Measurements from ENCODE around the gene HBS1L.

HBS1L gene

GRCh38 chr6:135037541-135037940 is 17.1 kb downstream of the HBS1L start:
- H3K4me3 ChIP-seq (ENCODE audit: low read length in 2 of 2), result no peak overlapping the region
- no peak overlapping the region for H3K4me2 ChIP-seq (ENCODE audit: insufficient read depth, low read length, poor library complexity, severe bottlenecking)
- no peak overlapping the region for H2BK12ac ChIP-seq (ENCODE audit: low read length)
- no peak overlapping the region for H3K9ac ChIP-seq (ENCODE audit: low read depth, low read length, poor library complexity)
- no peak overlapping the region for H3K4ac ChIP-seq (ENCODE audit: low read length)
- no peak overlapping the region for H3K18ac ChIP-seq (ENCODE audit: low read length)
- WGBS, 2 donors (ENCODE audit: extremely low coverage in 2 of 2, insufficient read length in 2 of 2, insufficient replicate concordance in 1 of 2), result no CpG with 5 or more reads among the region's 4 CpGs
- no peak overlapping the region for H2BK120ac ChIP-seq (ENCODE audit: low read depth, low read length)
- no peaks in the 10 kb centered on the region for H3K27me3 ChIP-seq (ENCODE audit: control insufficient read depth in 3 of 3, insufficient read depth in 3 of 3, low read depth in 1 of 3, low read length in 3 of 3)
- H4K8ac ChIP-seq (ENCODE audit: low read depth, low read length), result no peak overlapping the region
- H2BK15ac ChIP-seq (ENCODE audit: low read length), result no peak overlapping the region
- no peaks in the 10 kb centered on the region for H3K4me1 ChIP-seq (ENCODE audit: control insufficient read depth in 2 of 2, insufficient read depth in 1 of 2, low read depth in 1 of 2, low read length in 2 of 2)
- no peak for DNase-seq (ENCODE audit: low spot score)
- H4K91ac ChIP-seq (ENCODE audit: low read depth, low read length, poor library complexity), result no peak overlapping the region
- no peak overlapping the region for H3K27ac ChIP-seq (replicated peaks; ENCODE audit: low read length)
- no peak overlapping the region for H2AK5ac ChIP-seq (ENCODE audit: low read depth, low read length)
- peaks cover 6 to 89% of the 10 kb centered on the region in 2 donors for H3K36me3 ChIP-seq (replicated peaks in 1 of 2; ENCODE audit: control insufficient read depth in 2 of 2, insufficient read depth in 2 of 2, low read length in 2 of 2)
- H2BK5ac ChIP-seq (ENCODE audit: low read length), result no peak overlapping the region
- no peak overlapping the region for H2AFZ ChIP-seq (ENCODE audit: low read length)
- H3K14ac ChIP-seq (ENCODE audit: low read length), result no peak overlapping the region
- no peaks in the 10 kb centered on the region for H3K79me1 ChIP-seq (ENCODE audit: low read depth, low read length)
- no peaks in the 10 kb centered on the region for H3K9me3 ChIP-seq (replicated peaks in 1 of 2; ENCODE audit: control insufficient read depth in 2 of 2, insufficient read depth in 1 of 2, low read depth in 1 of 2, low read length in 2 of 2)
- no peak overlapping the region for H3K23ac ChIP-seq (ENCODE audit: low read depth, low read length, poor library complexity)

DNA sequence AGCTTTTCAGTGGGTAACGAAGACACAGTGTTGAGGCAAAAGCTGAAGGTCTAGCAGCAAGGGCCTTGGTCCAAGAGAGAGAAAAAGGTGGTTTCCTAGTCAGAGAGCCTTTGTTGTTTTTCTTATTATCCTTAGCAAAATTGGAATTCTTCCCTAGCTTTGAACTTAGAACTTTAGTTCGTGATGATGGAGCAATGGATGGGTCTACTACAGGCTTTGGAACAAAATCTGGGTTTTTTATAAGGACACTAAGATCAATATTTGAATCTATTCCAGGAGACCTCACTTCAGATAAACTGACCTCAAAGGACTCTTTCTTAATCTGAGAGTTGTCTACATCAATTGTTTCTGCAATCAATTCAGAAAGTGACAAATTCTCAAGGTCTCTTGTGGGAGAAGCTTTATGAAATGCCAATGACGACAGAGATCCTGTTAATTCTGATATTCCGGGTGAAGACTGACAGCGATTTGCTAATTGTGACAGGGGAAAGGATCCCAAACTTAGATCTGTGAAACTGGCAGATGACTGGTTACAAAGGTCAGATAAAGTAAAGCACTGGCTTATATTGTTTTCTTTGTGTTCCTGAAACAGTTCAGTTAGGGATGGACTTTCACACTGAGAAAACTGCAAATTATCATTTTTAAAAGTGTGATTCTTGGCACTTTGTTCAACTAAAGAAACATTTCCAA is 17.7 kb downstream of the HBS1L start:
- Histone ChIP-seq H3K36me3 (replicated peaks in 1 of 2; ENCODE audit: control insufficient read depth in 2 of 2, insufficient read depth in 2 of 2, low read length in 2 of 2) (peaks cover 6 to 90% of the 10 kb centered on the region in 2 donors), H2BK15ac (ENCODE audit: low read length) (no peak overlapping the region), H3K23ac (ENCODE audit: low read depth, low read length, poor library complexity) (no peak overlapping the region), H2BK12ac (ENCODE audit: low read length) (no peak overlapping the region), H3K4ac (ENCODE audit: low read length) (no peak overlapping the region), H3K9ac (ENCODE audit: low read depth, low read length, poor library complexity) (no peak overlapping the region), H4K91ac (ENCODE audit: low read depth, low read length, poor library complexity) (no peak overlapping the region), H4K8ac (ENCODE audit: low read depth, low read length) (no peak overlapping the region), H3K27ac (replicated peaks; ENCODE audit: low read length) (no peak overlapping the region), H3K4me1 (ENCODE audit: control insufficient read depth in 2 of 2, insufficient read depth in 1 of 2, low read depth in 1 of 2, low read length in 2 of 2) (no peaks in the 10 kb centered on the region), H3K27me3 (ENCODE audit: control insufficient read depth in 3 of 3, insufficient read depth in 3 of 3, low read depth in 1 of 3, low read length in 3 of 3) (no peaks in the 10 kb centered on the region), H2AK5ac (ENCODE audit: low read depth, low read length) (no peak overlapping the region), H2AFZ (ENCODE audit: low read length) (no peak overlapping the region), H3K79me1 (ENCODE audit: low read depth, low read length) (no peaks in the 10 kb centered on the region), H2BK5ac (ENCODE audit: low read length) (no peak overlapping the region), H3K4me3 (ENCODE audit: low read length in 2 of 2) (no peak overlapping the region), H3K4me2 (ENCODE audit: insufficient read depth, low read length, poor library complexity, severe bottlenecking) (no peak overlapping the region), H3K18ac (ENCODE audit: low read length) (no peak overlapping the region), H2BK120ac (ENCODE audit: low read depth, low read length) (no peak overlapping the region), H3K14ac (ENCODE audit: low read length) (no peak overlapping the region), H3K9me3 (replicated peaks in 1 of 2; ENCODE audit: control insufficient read depth in 2 of 2, insufficient read depth in 1 of 2, low read depth in 1 of 2, low read length in 2 of 2) (no peaks in the 10 kb centered on the region)
- no peak for DNase-seq (ENCODE audit: low spot score)
- no CpG with 5 or more reads among the region's 5 CpGs for WGBS, 2 donors (ENCODE audit: extremely low coverage in 2 of 2, insufficient read length in 2 of 2, insufficient replicate concordance in 1 of 2)

GRCh38 chr6:135033238-135033637 is 21.4 kb downstream of the HBS1L start:
- Histone ChIP-seq H3K27ac (replicated peaks; ENCODE audit: low read length) (no peak overlapping the region), H4K91ac (ENCODE audit: low read depth, low read length, poor library complexity) (no peak overlapping the region), H2AK5ac (ENCODE audit: low read depth, low read length) (no peak overlapping the region), H3K14ac (ENCODE audit: low read length) (no peak overlapping the region), H3K4me3 (ENCODE audit: low read length in 2 of 2) (no peak overlapping the region), H2BK120ac (ENCODE audit: low read depth, low read length) (no peak overlapping the region), H3K36me3 (replicated peaks in 1 of 2; ENCODE audit: control insufficient read depth in 2 of 2, insufficient read depth in 2 of 2, low read length in 2 of 2) (peaks cover 6 to 80% of the 10 kb centered on the region in 2 donors), H3K23ac (ENCODE audit: low read depth, low read length, poor library complexity) (no peak overlapping the region), H3K27me3 (ENCODE audit: control insufficient read depth in 3 of 3, insufficient read depth in 3 of 3, low read depth in 1 of 3, low read length in 3 of 3) (no peaks in the 10 kb centered on the region), H3K4me2 (ENCODE audit: insufficient read depth, low read length, poor library complexity, severe bottlenecking) (no peak overlapping the region), H3K79me1 (ENCODE audit: low read depth, low read length) (no peaks in the 10 kb centered on the region), H3K4ac (ENCODE audit: low read length) (no peak overlapping the region), H3K9ac (ENCODE audit: low read depth, low read length, poor library complexity) (no peak overlapping the region), H3K18ac (ENCODE audit: low read length) (no peak overlapping the region), H3K4me1 (ENCODE audit: control insufficient read depth in 2 of 2, insufficient read depth in 1 of 2, low read depth in 1 of 2, low read length in 2 of 2) (no peaks in the 10 kb centered on the region), H2BK5ac (ENCODE audit: low read length) (no peak overlapping the region), H2BK15ac (ENCODE audit: low read length) (no peak overlapping the region), H3K9me3 (replicated peaks in 1 of 2; ENCODE audit: control insufficient read depth in 2 of 2, insufficient read depth in 1 of 2, low read depth in 1 of 2, low read length in 2 of 2) (no peaks in the 10 kb centered on the region), H4K8ac (ENCODE audit: low read depth, low read length) (no peak overlapping the region), H2AFZ (ENCODE audit: low read length) (no peak overlapping the region), H2BK12ac (ENCODE audit: low read length) (no peak overlapping the region)
- DNase-seq (ENCODE audit: low spot score), result no peak
- no CpG with 5 or more reads among the region's 3 CpGs for WGBS, 2 donors (ENCODE audit: extremely low coverage in 2 of 2, insufficient read length in 2 of 2, insufficient replicate concordance in 1 of 2)

DNA sequence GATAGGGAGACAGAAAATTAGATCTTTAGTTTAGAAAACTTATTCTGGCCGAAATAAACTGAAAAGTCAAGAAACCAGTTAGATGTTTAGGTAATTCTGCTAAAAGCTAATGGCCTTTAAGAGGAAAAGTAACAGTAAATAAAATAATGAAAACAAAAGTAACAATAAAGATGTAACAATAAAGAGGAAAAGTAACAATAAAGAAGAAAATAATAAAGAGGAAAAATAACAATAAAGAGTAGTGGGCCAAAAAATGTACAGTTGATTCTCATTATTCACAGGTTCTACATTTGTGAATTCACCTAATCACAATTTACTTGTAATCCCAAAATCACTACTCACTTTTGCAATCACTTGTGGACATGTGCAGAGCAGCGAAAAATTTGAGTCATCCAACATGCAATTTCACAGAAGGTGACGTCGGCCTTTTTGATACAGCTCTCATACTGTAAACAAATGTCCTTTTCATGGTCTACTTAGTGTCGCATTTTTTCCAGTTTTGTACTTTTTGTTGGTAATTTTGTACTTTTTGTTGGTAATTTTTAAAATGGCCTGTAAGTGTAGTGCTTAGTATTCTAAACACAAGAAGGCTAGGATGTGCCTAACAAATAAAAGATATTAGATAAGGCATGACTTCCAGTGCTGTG is 24.0 kb downstream of the HBS1L start:
- peaks cover 4 to 55% of the 10 kb centered on the region in 2 donors for H3K36me3 ChIP-seq (replicated peaks in 1 of 2; ENCODE audit: control insufficient read depth in 2 of 2, insufficient read depth in 2 of 2, low read length in 2 of 2)
- H2BK12ac ChIP-seq (ENCODE audit: low read length), result no peak overlapping the region
- peaks cover 0 to 3% of the 10 kb centered on the region in 2 donors for H3K4me1 ChIP-seq (ENCODE audit: control insufficient read depth in 2 of 2, insufficient read depth in 1 of 2, low read depth in 1 of 2, low read length in 2 of 2)
- H3K4me3 ChIP-seq (ENCODE audit: low read length in 2 of 2), result no peak overlapping the region
- WGBS, 2 donors (ENCODE audit: extremely low coverage in 2 of 2, insufficient read length in 2 of 2, insufficient replicate concordance in 1 of 2), result no CpG with 5 or more reads among the region's 5 CpGs
- no peaks in the 10 kb centered on the region for H3K9me3 ChIP-seq (replicated peaks in 1 of 2; ENCODE audit: control insufficient read depth in 2 of 2, insufficient read depth in 1 of 2, low read depth in 1 of 2, low read length in 2 of 2)
- H3K9ac ChIP-seq (ENCODE audit: low read depth, low read length, poor library complexity), result no peak overlapping the region
- no peak for DNase-seq (ENCODE audit: low spot score)
- H4K8ac ChIP-seq (ENCODE audit: low read depth, low read length), result no peak overlapping the region
- no peak overlapping the region for H3K23ac ChIP-seq (ENCODE audit: low read depth, low read length, poor library complexity)
- no peaks in the 10 kb centered on the region for H3K79me1 ChIP-seq (ENCODE audit: low read depth, low read length)
- H4K91ac ChIP-seq (ENCODE audit: low read depth, low read length, poor library complexity), result no peak overlapping the region
- H2AFZ ChIP-seq (ENCODE audit: low read length), result no peak overlapping the region
- no peak overlapping the region for H3K4me2 ChIP-seq (ENCODE audit: insufficient read depth, low read length, poor library complexity, severe bottlenecking)
- no peak overlapping the region for H3K27ac ChIP-seq (replicated peaks; ENCODE audit: low read length)
- H2BK5ac ChIP-seq (ENCODE audit: low read length), result no peak overlapping the region
- no peak overlapping the region for H3K4ac ChIP-seq (ENCODE audit: low read length)
- H3K27me3 ChIP-seq (ENCODE audit: control insufficient read depth in 3 of 3, insufficient read depth in 3 of 3, low read depth in 1 of 3, low read length in 3 of 3), result no peaks in the 10 kb centered on the region
- no peak overlapping the region for H2BK15ac ChIP-seq (ENCODE audit: low read length)
- no peak overlapping the region for H3K18ac ChIP-seq (ENCODE audit: low read length)
- H2AK5ac ChIP-seq (ENCODE audit: low read depth, low read length), result no peak overlapping the region
- H2BK120ac ChIP-seq (ENCODE audit: low read depth, low read length), result no peak overlapping the region
- H3K14ac ChIP-seq (ENCODE audit: low read length), result no peak overlapping the region
